ENCODE results near the gene TRNAU1AP.
"Not testable (repeated sequence)": the region's sequence is repeated elsewhere in the genome, so short reads cannot be mapped to it uniquely, and the experiment has no call there.

The TRNAU1AP gene

GRCh38 chr1:28577738-28578536, 25.1 kb downstream of the TRNAU1AP start:
- Histone ChIP-seq H3K36me3 (ENCODE audit: insufficient read depth, low read length) (peaks cover 22% of the 10 kb centered on the region), H3K9me3 (ENCODE audit: control insufficient read depth, insufficient read depth, low read length) (no peaks in the 10 kb centered on the region), H3K4me1 (ENCODE audit: insufficient read depth, low read length) (peaks cover 5% of the 10 kb centered on the region; the same call in 1 of the 2 replicates), H3K9ac (ENCODE audit: low read depth, low read length) (no peak overlapping the region)

- H3K4me1 ChIP-seq (ENCODE audit: insufficient read depth, low read length) = peaks cover 5% of the 10 kb centered on the region; the same call in 1 of the 2 replicates
- no peak overlapping the region for H3K9ac ChIP-seq (ENCODE audit: low read depth, low read length)
- H3K9me3 ChIP-seq (ENCODE audit: control insufficient read depth, insufficient read depth, low read length) = no peaks in the 10 kb centered on the region
- peaks cover 22% of the 10 kb centered on the region for H3K36me3 ChIP-seq (ENCODE audit: insufficient read depth, low read length)
Measured at GRCh38 chr1:28578696-28579218, 25.9 kb downstream of the TRNAU1AP start.

- no peaks in the 10 kb centered on the region for H3K9me3 ChIP-seq (ENCODE audit: control insufficient read depth, insufficient read depth, low read length)
- peaks cover 22% of the 10 kb centered on the region for H3K36me3 ChIP-seq (ENCODE audit: insufficient read depth, low read length)
- H3K9ac ChIP-seq (ENCODE audit: low read depth, low read length) = no peak overlapping the region
- peaks cover 5% of the 10 kb centered on the region; the same call in 1 of the 2 replicates for H3K4me1 ChIP-seq (ENCODE audit: insufficient read depth, low read length)
Measured at GRCh38 chr1:28579401-28579800, 26.5 kb downstream of the TRNAU1AP start.

- H3K9ac ChIP-seq (ENCODE audit: low read depth, low read length) = peak overlapping the region; percentile 83
- H3K4me1 ChIP-seq (ENCODE audit: insufficient read depth, low read length) = peaks cover 5% of the 10 kb centered on the region; the same call in 1 of the 2 replicates
- H3K9me3 ChIP-seq (ENCODE audit: control insufficient read depth, insufficient read depth, low read length) = no peaks in the 10 kb centered on the region
- peaks cover 22% of the 10 kb centered on the region for H3K36me3 ChIP-seq (ENCODE audit: insufficient read depth, low read length)
Measured at GRCh38 chr1:28580722-28581530, 28.0 kb downstream of the TRNAU1AP start.

GRCh38 chr1:28581531-28582247, 28.8 kb downstream of the TRNAU1AP start:
- H3K36me3 ChIP-seq (ENCODE audit: insufficient read depth, low read length) = peaks cover 22% of the 10 kb centered on the region
- peaks cover 5% of the 10 kb centered on the region; the same call in 1 of the 2 replicates for H3K4me1 ChIP-seq (ENCODE audit: insufficient read depth, low read length)
- H3K9ac ChIP-seq (ENCODE audit: low read depth, low read length) = peak overlapping the region; percentile 83
- H3K9me3 ChIP-seq (ENCODE audit: control insufficient read depth, insufficient read depth, low read length) = no peaks in the 10 kb centered on the region

GRCh38 chr1:28582248-28582615, 29.3 kb downstream of the TRNAU1AP start:
- H3K36me3 ChIP-seq (ENCODE audit: insufficient read depth, low read length) = peaks cover 18% of the 10 kb centered on the region
- peak overlapping the region; percentile 83 for H3K9ac ChIP-seq (ENCODE audit: low read depth, low read length)

GRCh38 chr1:28586585-28587391, 33.9 kb downstream of the TRNAU1AP start:
- not testable (repeated sequence) for H3K4me1 ChIP-seq (ENCODE audit: insufficient read depth, low read length); H3K9me3 ChIP-seq (ENCODE audit: control insufficient read depth, insufficient read depth, low read length); H3K36me3 ChIP-seq (ENCODE audit: insufficient read depth, low read length); H3K9ac ChIP-seq (ENCODE audit: low read depth, low read length)

More at GRCh38 chr1:28582248-28582615, 29.3 kb downstream of the TRNAU1AP start:
- H3K4me1 ChIP-seq (ENCODE audit: insufficient read depth, low read length) = peaks cover 5% of the 10 kb centered on the region; the same call in 1 of the 2 replicates
- no peaks in the 10 kb centered on the region for H3K9me3 ChIP-seq (ENCODE audit: control insufficient read depth, insufficient read depth, low read length)

- Histone ChIP-seq H3K4me1 (ENCODE audit: insufficient read depth, low read length) (peaks cover 19% of the 10 kb centered on the region), H3K9ac (ENCODE audit: low read depth, low read length) (peak within 1 kb of the TSS; percentile 90), H3K36me3 (ENCODE audit: insufficient read depth, low read length) (no peaks in the 10 kb centered on the region), H3K9me3 (ENCODE audit: control insufficient read depth, insufficient read depth, low read length) (no peaks in the 10 kb centered on the region)
Measured at GRCh38 chr1:28591708-28592320, 38.9 kb downstream of the TRNAU1AP start, which contains the start of gene RAB42. Gene RAB42 (plus strand): TSS chr1:28592265. CDS start chr1:28592512, 247 bp downstream.

- H3K36me3 ChIP-seq (ENCODE audit: insufficient read depth, low read length) = no peaks in the 10 kb centered on the region
- H3K4me1 ChIP-seq (ENCODE audit: insufficient read depth, low read length) = peaks cover 19% of the 10 kb centered on the region
- no peaks in the 10 kb centered on the region for H3K9me3 ChIP-seq (ENCODE audit: control insufficient read depth, insufficient read depth, low read length)
- H3K9ac ChIP-seq (ENCODE audit: low read depth, low read length) = peak overlapping the region; percentile 90
Measured at GRCh38 chr1:28592321-28593071, 39.6 kb downstream of the TRNAU1AP start.

- peaks cover 21% of the 10 kb centered on the region for H3K4me1 ChIP-seq (ENCODE audit: insufficient read depth, low read length)
- H3K9me3 ChIP-seq (ENCODE audit: control insufficient read depth, insufficient read depth, low read length); H3K36me3 ChIP-seq (ENCODE audit: insufficient read depth, low read length); H3K9ac ChIP-seq (ENCODE audit: low read depth, low read length): not testable (repeated sequence)
Measured at GRCh38 chr1:28593988-28594356, 41.1 kb downstream of the TRNAU1AP start.

GRCh38 chr1:28594686-28595411, 42.0 kb downstream of the TRNAU1AP start:
- H3K4me1 ChIP-seq (ENCODE audit: insufficient read depth, low read length) = peaks cover 23% of the 10 kb centered on the region
- not testable (repeated sequence) for H3K9me3 ChIP-seq (ENCODE audit: control insufficient read depth, insufficient read depth, low read length); H3K9ac ChIP-seq (ENCODE audit: low read depth, low read length); H3K36me3 ChIP-seq (ENCODE audit: insufficient read depth, low read length)
